Measurements from ENCODE around the gene EXOSC7.

EXOSC7 gene

DNA sequence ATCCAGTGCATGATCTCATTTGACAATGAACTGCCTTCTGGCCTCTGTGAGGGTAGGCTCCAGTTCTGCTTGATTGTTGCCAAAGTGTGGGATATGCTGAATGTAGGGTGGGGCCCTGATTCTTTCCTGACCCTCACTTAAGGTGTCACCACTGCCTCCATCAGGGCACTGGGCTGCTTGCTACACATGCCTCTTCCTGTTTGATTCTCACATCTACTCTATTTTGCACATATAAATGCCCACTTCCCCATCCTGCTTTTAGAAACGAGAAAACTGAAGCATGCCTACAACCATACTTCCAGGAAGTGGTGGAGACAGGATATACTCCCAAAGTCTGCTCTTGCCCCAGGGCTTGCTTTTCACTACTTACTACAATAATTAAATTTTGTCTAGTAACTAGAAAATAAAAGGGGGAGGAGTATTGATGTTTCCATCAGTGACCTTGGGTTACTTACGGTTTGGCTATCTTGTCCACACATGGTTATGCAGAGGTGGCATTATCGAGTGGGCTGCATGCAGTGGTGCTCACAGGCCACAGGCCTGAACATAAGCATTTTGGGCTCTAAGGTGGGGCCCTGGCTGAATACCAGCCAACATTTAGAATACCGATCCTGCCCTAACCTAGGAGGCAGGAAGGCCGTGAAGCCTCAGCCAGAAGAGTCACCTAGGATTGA lies 6.8 kb upstream of the EXOSC7 start:
- Histone ChIP-seq H3K4ac (ENCODE audit: low read depth, low read length) (no peak overlapping the region), H2AK5ac (ENCODE audit: low read length) (no peak overlapping the region), H3K18ac (ENCODE audit: low read length) (no peak overlapping the region), H3K4me2 (ENCODE audit: low read length) (no peak overlapping the region), H3K79me1 (ENCODE audit: low read length) (peaks cover 19% of the 10 kb centered on the region), H4K5ac (ENCODE audit: low read length) (no peak overlapping the region), H3K36me3 (ENCODE audit: control insufficient read depth, insufficient read depth, low read length) (no peaks in the 10 kb centered on the region), H3K23ac (ENCODE audit: low read length) (no peak overlapping the region), H3K56ac (ENCODE audit: low read length) (no peak overlapping the region), H4K8ac (ENCODE audit: low read depth, low read length) (no peak overlapping the region), H3K27me3 (ENCODE audit: insufficient read depth, low read length, poor library complexity) (no peaks in the 10 kb centered on the region), H3K4me1 (ENCODE audit: control insufficient read depth, low read depth, low read length) (no peaks in the 10 kb centered on the region), H3K79me2 (ENCODE audit: control insufficient read depth, insufficient read depth, low read length) (peaks cover 11% of the 10 kb centered on the region), H2BK120ac (ENCODE audit: low read depth, low read length) (no peak overlapping the region), H2BK5ac (ENCODE audit: low read length) (no peak overlapping the region), H2BK15ac (replicated peaks; ENCODE audit: low read depth) (no peak overlapping the region), H3K9ac (ENCODE audit: low read length) (no peak overlapping the region), H3K27ac (ENCODE audit: low read depth, low read length) (no peak overlapping the region), H3K4me3 (ENCODE audit: low read length) (no peak overlapping the region)
- DNase-seq, result no peak
- no CpG with 5 or more reads among the region's 5 CpGs for WGBS (ENCODE audit: extremely low coverage, insufficient coverage, low lambda C conversion rate)

DNA sequence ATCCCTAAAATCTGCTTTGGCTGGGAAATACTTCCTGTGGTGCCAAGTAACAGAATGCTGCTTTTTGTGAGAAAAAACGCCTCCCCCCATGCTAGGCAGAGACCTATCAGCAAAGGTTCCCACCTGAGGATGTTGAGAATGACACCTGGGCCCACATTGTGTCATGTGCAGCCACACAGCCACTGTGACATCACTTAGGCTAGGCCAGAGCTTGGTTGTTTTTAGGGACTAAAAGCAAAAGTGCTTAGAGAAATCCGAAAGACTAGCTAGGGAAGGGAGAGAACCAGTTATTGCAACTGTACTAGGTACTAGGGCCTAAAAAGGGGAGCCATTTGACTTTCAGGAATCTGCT lies 6.2 kb upstream of the EXOSC7 start:
- H3K27me3 ChIP-seq (ENCODE audit: insufficient read depth, low read length, poor library complexity), result no peaks in the 10 kb centered on the region
- no peak overlapping the region for H3K4ac ChIP-seq (ENCODE audit: low read depth, low read length)
- no peak overlapping the region for H2AK5ac ChIP-seq (ENCODE audit: low read length)
- no peak overlapping the region for H2BK15ac ChIP-seq (replicated peaks; ENCODE audit: low read depth)
- no peak overlapping the region for H2BK120ac ChIP-seq (ENCODE audit: low read depth, low read length)
- H3K56ac ChIP-seq (ENCODE audit: low read length), result no peak overlapping the region
- peaks cover 23% of the 10 kb centered on the region for H3K79me1 ChIP-seq (ENCODE audit: low read length)
- no peaks in the 10 kb centered on the region for H3K4me1 ChIP-seq (ENCODE audit: control insufficient read depth, low read depth, low read length)
- peaks cover 17% of the 10 kb centered on the region for H3K79me2 ChIP-seq (ENCODE audit: control insufficient read depth, insufficient read depth, low read length)
- H4K5ac ChIP-seq (ENCODE audit: low read length), result no peak overlapping the region
- H4K8ac ChIP-seq (ENCODE audit: low read depth, low read length), result no peak overlapping the region
- H3K18ac ChIP-seq (ENCODE audit: low read length), result no peak overlapping the region
- no peaks in the 10 kb centered on the region for H3K36me3 ChIP-seq (ENCODE audit: control insufficient read depth, insufficient read depth, low read length)
- WGBS (ENCODE audit: extremely low coverage, insufficient coverage, low lambda C conversion rate), result no CpG with 5 or more reads among the region's 2 CpGs
- H3K9ac ChIP-seq (ENCODE audit: low read length), result no peak overlapping the region
- H3K27ac ChIP-seq (ENCODE audit: low read depth, low read length), result no peak overlapping the region
- no peak overlapping the region for H3K4me3 ChIP-seq (ENCODE audit: low read length)
- no peak overlapping the region for H2BK5ac ChIP-seq (ENCODE audit: low read length)
- DNase-seq, result no peak
- H3K4me2 ChIP-seq (ENCODE audit: low read length), result no peak overlapping the region
- H3K23ac ChIP-seq (ENCODE audit: low read length), result no peak overlapping the region

DNA sequence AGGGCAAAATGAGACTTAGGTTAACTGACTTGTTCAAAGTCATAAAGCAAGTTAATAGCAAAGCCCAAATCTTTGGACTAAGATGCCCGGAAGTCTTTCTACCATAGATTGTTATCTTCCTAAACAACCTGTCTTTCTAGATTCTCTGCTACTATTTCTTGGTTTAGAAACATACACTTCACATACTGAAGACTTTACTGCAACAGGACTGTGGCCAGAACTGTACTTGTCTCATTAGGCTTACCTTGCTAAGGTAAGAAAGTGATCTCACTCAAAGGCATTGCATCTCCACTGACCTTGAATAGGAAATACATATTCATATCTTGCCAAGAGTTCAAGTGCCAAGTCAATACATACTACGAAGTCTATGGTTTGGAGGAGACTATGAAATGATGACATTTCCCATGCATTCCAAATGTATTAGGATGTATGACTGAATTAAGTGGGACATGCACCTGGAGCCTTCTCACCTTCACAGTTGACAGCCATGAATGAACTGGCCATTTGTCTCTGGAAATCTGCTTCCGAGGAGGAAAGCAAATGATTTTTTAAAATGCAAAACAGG lies 5.0 kb upstream of the EXOSC7 start:
- H4K5ac ChIP-seq (ENCODE audit: low read length), result no peak overlapping the region

DNA sequence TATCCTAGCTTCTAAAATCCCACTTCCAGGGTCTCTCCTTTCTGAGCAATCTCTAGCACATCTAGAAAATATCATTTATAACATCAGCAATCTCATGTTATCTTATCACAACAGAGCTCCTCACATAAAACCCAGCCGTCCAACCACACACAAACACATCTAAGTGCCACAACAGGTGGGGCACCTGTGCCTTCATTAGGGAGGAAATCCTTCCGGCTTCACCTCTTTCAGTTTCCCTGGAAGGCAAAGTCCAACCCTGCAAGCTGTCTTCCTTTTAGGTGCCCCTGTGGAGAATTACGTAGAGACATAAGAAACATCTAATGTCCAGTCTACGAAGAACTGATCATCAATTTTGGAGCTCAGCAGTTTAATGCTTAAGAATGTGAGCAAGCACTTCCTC lies 1.6 kb upstream of the EXOSC7 start:
- H3K18ac ChIP-seq (ENCODE audit: low read length), result no peak overlapping the region
- no peak overlapping the region for H3K4ac ChIP-seq (ENCODE audit: low read depth, low read length)
- WGBS (ENCODE audit: extremely low coverage, insufficient coverage, low lambda C conversion rate), result no CpG with 5 or more reads among the region's 4 CpGs
- no peak overlapping the region for H2AK5ac ChIP-seq (ENCODE audit: low read length)
- H2BK120ac ChIP-seq (ENCODE audit: low read depth, low read length), result no peak overlapping the region
- H3K56ac ChIP-seq (ENCODE audit: low read length), result no peak overlapping the region
- H3K4me1 ChIP-seq (ENCODE audit: control insufficient read depth, low read depth, low read length), result peaks cover 4% of the 10 kb centered on the region
- H3K36me3 ChIP-seq (ENCODE audit: control insufficient read depth, insufficient read depth, low read length), result no peaks in the 10 kb centered on the region
- no peak overlapping the region for H3K4me2 ChIP-seq (ENCODE audit: low read length)
- no peak overlapping the region for H3K23ac ChIP-seq (ENCODE audit: low read length)
- H3K4me3 ChIP-seq (ENCODE audit: low read length), result no peak overlapping the region
- H3K79me2 ChIP-seq (ENCODE audit: control insufficient read depth, insufficient read depth, low read length), result peaks cover 51% of the 10 kb centered on the region
- H3K79me1 ChIP-seq (ENCODE audit: low read length), result peaks cover 38% of the 10 kb centered on the region
- no peak for DNase-seq
- no peak overlapping the region for H4K5ac ChIP-seq (ENCODE audit: low read length)
- no peak overlapping the region for H3K27ac ChIP-seq (ENCODE audit: low read depth, low read length)
- no peak overlapping the region for H2BK15ac ChIP-seq (replicated peaks; ENCODE audit: low read depth)
- H3K27me3 ChIP-seq (ENCODE audit: insufficient read depth, low read length, poor library complexity), result no peaks in the 10 kb centered on the region
- H4K8ac ChIP-seq (ENCODE audit: low read depth, low read length), result no peak overlapping the region
- H3K9ac ChIP-seq (ENCODE audit: low read length), result no peak overlapping the region
- H2BK5ac ChIP-seq (ENCODE audit: low read length), result no peak overlapping the region

More for the DNA sequence above, 5.0 kb upstream of the EXOSC7 start:
- Histone ChIP-seq H3K27ac (ENCODE audit: low read depth, low read length) (no peak overlapping the region), H3K4me3 (ENCODE audit: low read length) (no peak overlapping the region), H4K8ac (ENCODE audit: low read depth, low read length) (no peak overlapping the region), H3K79me2 (ENCODE audit: control insufficient read depth, insufficient read depth, low read length) (peaks cover 26% of the 10 kb centered on the region), H3K4me1 (ENCODE audit: control insufficient read depth, low read depth, low read length) (no peaks in the 10 kb centered on the region), H3K56ac (ENCODE audit: low read length) (no peak overlapping the region), H2BK120ac (ENCODE audit: low read depth, low read length) (no peak overlapping the region), H3K23ac (ENCODE audit: low read length) (no peak overlapping the region), H2AK5ac (ENCODE audit: low read length) (no peak overlapping the region), H2BK15ac (replicated peaks; ENCODE audit: low read depth) (no peak overlapping the region), H3K9ac (ENCODE audit: low read length) (no peak overlapping the region), H3K36me3 (ENCODE audit: control insufficient read depth, insufficient read depth, low read length) (no peaks in the 10 kb centered on the region), H2BK5ac (ENCODE audit: low read length) (no peak overlapping the region), H3K79me1 (ENCODE audit: low read length) (peaks cover 25% of the 10 kb centered on the region), H3K4me2 (ENCODE audit: low read length) (no peak overlapping the region), H3K27me3 (ENCODE audit: insufficient read depth, low read length, poor library complexity) (no peaks in the 10 kb centered on the region), H3K4ac (ENCODE audit: low read depth, low read length) (no peak overlapping the region), H3K18ac (ENCODE audit: low read length) (no peak overlapping the region)
- no peak for DNase-seq
- WGBS (ENCODE audit: extremely low coverage, insufficient coverage, low lambda C conversion rate), result no CpG with 5 or more reads among the region's 3 CpGs

DNA sequence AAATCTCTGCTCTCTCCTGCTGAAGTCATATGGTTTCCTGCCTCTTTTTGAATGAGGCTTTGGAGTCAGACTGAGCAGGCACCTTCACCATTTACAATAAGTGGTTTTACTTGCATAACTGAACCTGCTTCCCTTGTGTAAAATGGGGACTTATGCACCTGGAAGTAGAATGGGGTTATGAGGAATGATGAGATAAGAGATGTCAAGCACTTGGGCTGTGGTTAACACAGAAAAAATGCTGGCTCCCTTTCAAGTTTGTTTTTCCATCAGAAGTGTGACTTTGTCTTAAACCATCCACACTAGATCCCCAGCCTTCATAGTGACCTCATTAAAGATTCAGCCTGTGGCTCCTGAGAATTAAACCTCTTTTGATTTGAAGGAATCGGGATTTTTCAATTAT lies 5.2 kb downstream of the EXOSC7 start:
- peaks cover 74% of the 10 kb centered on the region for H3K79me2 ChIP-seq (ENCODE audit: control insufficient read depth, insufficient read depth, low read length)
- no peak overlapping the region for H2BK5ac ChIP-seq (ENCODE audit: low read length)
- H4K8ac ChIP-seq (ENCODE audit: low read depth, low read length), result no peak overlapping the region
- no peak overlapping the region for H3K23ac ChIP-seq (ENCODE audit: low read length)
- H3K56ac ChIP-seq (ENCODE audit: low read length), result no peak overlapping the region
- no peak overlapping the region for H3K4ac ChIP-seq (ENCODE audit: low read depth, low read length)
- no peak overlapping the region for H3K27ac ChIP-seq (ENCODE audit: low read depth, low read length)
- H3K18ac ChIP-seq (ENCODE audit: low read length), result no peak overlapping the region
- H2BK120ac ChIP-seq (ENCODE audit: low read depth, low read length), result no peak overlapping the region
- no peak overlapping the region for H3K4me3 ChIP-seq (ENCODE audit: low read length)
- peaks cover 4% of the 10 kb centered on the region for H3K4me1 ChIP-seq (ENCODE audit: control insufficient read depth, low read depth, low read length)
- peaks cover 45% of the 10 kb centered on the region for H3K79me1 ChIP-seq (ENCODE audit: low read length)
- H3K27me3 ChIP-seq (ENCODE audit: insufficient read depth, low read length, poor library complexity), result no peaks in the 10 kb centered on the region
- WGBS (ENCODE audit: extremely low coverage, insufficient coverage, low lambda C conversion rate), result no CpG with 5 or more reads among the region's 1 CpG
- H2AK5ac ChIP-seq (ENCODE audit: low read length), result no peak overlapping the region
- no peak overlapping the region for H4K5ac ChIP-seq (ENCODE audit: low read length)
- no peak overlapping the region for H3K4me2 ChIP-seq (ENCODE audit: low read length)
- no peak overlapping the region for H2BK15ac ChIP-seq (replicated peaks; ENCODE audit: low read depth)
- no peak for DNase-seq
- no peaks in the 10 kb centered on the region for H3K36me3 ChIP-seq (ENCODE audit: control insufficient read depth, insufficient read depth, low read length)
- no peak overlapping the region for H3K9ac ChIP-seq (ENCODE audit: low read length)

DNA sequence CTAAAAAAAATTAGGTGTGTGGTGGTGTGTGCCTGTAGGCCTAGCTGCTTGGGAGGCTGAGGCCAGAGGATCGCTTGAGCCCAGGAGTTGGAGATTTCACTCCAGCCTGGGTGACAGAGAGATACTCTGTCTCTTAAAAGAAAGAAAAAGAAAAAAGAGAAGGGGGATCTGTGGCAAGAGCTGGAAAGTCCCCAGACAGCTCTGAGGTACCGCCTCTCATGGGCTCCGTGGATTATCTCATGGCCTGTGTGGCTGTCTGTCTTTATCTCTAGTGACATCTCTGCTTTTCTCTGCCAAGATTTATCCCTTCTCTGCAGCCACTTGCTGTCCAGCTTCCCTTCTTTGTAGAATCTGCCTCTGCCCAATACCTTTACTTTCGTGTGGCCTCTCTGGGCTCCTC lies 5.7 kb downstream of the EXOSC7 start:
- peaks cover 43% of the 10 kb centered on the region for H3K79me1 ChIP-seq (ENCODE audit: low read length)

More for the DNA sequence above, 5.7 kb downstream of the EXOSC7 start:
- DNase-seq, result no peak
- Histone ChIP-seq H2BK5ac (ENCODE audit: low read length) (no peak overlapping the region), H2BK120ac (ENCODE audit: low read depth, low read length) (no peak overlapping the region), H4K8ac (ENCODE audit: low read depth, low read length) (no peak overlapping the region), H3K18ac (ENCODE audit: low read length) (no peak overlapping the region), H3K27ac (ENCODE audit: low read depth, low read length) (no peak overlapping the region), H3K79me2 (ENCODE audit: control insufficient read depth, insufficient read depth, low read length) (peaks cover 72% of the 10 kb centered on the region), H3K27me3 (ENCODE audit: insufficient read depth, low read length, poor library complexity) (no peaks in the 10 kb centered on the region), H3K4me1 (ENCODE audit: control insufficient read depth, low read depth, low read length) (peaks cover 4% of the 10 kb centered on the region), H4K5ac (ENCODE audit: low read length) (no peak overlapping the region), H3K4me3 (ENCODE audit: low read length) (no peak overlapping the region), H3K9ac (ENCODE audit: low read length) (no peak overlapping the region), H3K56ac (ENCODE audit: low read length) (no peak overlapping the region), H3K23ac (ENCODE audit: low read length) (no peak overlapping the region), H3K4ac (ENCODE audit: low read depth, low read length) (no peak overlapping the region), H2AK5ac (ENCODE audit: low read length) (no peak overlapping the region), H2BK15ac (replicated peaks; ENCODE audit: low read depth) (no peak overlapping the region), H3K4me2 (ENCODE audit: low read length) (no peak overlapping the region), H3K36me3 (ENCODE audit: control insufficient read depth, insufficient read depth, low read length) (no peaks in the 10 kb centered on the region)
- WGBS (ENCODE audit: extremely low coverage, insufficient coverage, low lambda C conversion rate), result no CpG with 5 or more reads among the region's 4 CpGs

All from mesendoderm (in vitro differentiated cells).